ENCODE data around the gene KRT6A.

The KRT6A gene

GRCh38 chr12:52493172-52493571 lies at the start of gene KRT6A:
Gene KRT6A (minus strand): TSS chr12:52493257. CDS start chr12:52493188, 69 bp downstream.
- no peak for DNase-seq (ENCODE audit: low read depth in 1 of 2, low spot score in 1 of 2)

GRCh38 chr12:52542157-52542556 lies 49.1 kb upstream of the KRT6A start:
- no peak for DNase-seq (ENCODE audit: low read depth in 1 of 2, low spot score in 1 of 2)

GRCh38 chr12:52541709-52542108 lies 48.7 kb upstream of the KRT6A start:
- no peak for DNase-seq (ENCODE audit: low read depth in 1 of 2, low spot score in 1 of 2)

DNA sequence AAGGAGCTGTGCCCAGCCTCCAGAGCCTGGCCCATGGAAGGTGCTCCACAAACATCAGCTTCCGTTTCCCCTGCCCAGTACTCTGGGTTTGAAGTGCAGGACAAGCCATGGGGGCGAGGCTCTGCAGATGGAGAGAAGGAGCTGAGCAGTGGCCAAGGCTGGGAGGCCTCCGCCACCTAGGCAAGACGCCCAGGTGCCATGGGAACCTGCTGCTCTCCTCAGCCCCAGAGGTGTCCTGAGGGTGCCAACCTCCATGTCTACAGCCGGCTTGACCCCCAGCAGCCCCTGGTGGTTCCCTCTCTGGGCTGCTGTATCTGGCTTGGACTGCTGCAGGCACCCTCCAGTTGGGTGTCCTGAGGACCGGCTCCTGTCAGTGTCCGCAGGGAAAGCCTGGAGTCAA lies 47.5 kb upstream of the KRT6A start:
- DNase-seq (ENCODE audit: low read depth in 1 of 2, low spot score in 1 of 2) = no peak

- DNase-seq (ENCODE audit: low read depth in 1 of 2, low spot score in 1 of 2) = no peak
Observed at GRCh38 chr12:52539821-52540173, 46.7 kb upstream of the KRT6A start.

DNA sequence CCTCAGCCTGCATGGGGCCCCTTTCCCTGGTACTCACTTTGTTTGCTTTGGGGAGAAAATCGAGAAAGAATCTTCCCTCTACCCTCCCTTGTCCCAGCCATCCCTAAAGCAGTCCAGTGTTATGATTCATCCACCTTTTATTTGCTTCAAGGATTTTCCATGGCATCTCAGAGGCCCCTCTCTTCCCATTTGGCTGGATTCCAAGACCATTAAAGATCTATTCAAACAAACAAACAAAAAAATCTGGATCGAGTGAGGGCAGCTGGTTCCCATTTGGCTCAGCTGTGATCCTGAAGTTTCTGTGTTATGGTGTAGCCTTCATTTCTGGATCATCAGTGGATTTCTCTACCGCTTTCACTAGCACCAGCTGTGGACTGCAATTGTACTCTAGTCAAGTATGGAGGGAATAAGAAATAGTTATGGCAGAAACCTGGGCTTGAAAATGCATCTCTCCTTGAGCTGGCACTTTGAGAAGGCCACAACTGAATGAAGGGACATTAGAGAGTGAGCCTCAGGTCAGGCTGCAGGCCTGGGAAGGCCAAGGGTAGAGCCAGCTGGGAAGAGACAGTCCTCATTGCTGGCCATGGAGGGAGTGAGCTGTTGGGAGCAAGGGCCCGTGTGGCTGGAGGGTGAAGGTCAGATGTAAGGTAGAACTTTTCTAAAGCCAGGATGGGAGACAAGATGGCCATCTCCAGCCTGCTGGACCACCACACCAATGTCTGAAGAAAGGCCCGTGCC lies 46.2 kb upstream of the KRT6A start:
- DNase-seq (ENCODE audit: low read depth in 1 of 2, low spot score in 1 of 2) = no peak

- no peak for DNase-seq (ENCODE audit: low read depth in 1 of 2, low spot score in 1 of 2)
Observed at GRCh38 chr12:52537101-52537500, 44.0 kb upstream of the KRT6A start.

DNA sequence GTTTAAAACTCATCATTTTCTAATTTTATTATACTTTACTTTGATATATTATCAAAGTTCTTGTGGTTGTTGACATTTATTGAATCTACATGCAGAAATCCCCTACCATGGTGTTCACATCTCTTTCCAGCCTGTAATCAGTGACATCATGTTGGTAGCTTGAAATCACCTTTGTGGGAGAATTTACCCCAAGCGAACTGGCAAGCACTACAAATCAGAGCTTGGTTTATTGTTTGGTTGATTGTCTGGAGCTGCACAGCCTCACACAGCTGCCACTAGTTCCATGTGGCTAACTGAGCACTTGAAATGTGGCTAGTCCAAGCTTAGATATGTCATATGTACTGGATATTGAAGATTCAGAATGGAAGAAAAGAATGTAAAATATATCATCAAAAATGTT lies 42.5 kb upstream of the KRT6A start:
- no peak for DNase-seq (ENCODE audit: low read depth in 1 of 2, low spot score in 1 of 2)

- DNase-seq (ENCODE audit: low read depth in 1 of 2, low spot score in 1 of 2) = no peak
Observed at GRCh38 chr12:52534482-52534881, 41.4 kb upstream of the KRT6A start.

DNA sequence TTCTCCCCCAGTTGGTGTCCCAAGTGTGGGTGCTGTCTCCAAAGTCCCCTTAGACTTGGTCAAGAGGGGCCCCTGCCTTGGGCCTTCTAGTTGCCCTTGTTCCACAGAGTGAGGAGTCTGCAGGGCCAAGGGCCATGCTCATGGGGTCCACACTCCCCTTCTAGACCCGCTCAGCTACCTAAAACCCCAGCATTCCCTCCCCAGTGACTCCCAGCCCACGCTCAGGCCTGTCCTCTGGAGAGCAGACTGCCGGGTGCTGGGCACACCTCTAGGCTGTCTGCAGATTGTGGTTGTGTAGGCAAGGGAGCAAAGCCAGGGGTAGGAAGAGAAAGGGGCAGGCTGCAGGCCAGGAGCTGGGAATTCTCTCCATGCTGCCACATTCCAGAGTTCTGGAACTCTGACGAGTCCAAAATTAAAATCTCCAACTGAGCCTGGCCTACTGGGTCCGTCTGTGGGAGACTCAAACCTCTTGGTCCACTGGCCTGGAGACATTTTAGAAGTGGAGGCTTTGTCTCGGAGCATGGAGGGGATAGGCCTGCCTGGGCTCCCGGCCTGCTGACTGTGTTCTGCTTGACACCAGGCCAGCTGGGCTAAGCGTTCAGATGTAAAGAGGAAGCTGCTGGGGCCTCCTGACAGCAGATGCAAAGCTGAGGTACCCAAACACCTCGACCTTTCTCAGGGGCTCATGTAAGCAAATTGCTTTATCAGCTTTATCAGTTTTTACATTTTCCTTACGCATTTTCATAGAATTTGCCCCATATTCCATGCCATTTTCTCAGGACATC lies 40.8 kb upstream of the KRT6A start:
- no peak for DNase-seq (ENCODE audit: low read depth in 1 of 2, low spot score in 1 of 2)

- no peak for DNase-seq (ENCODE audit: low read depth in 1 of 2, low spot score in 1 of 2)
Observed at GRCh38 chr12:52532636-52533035, 39.6 kb upstream of the KRT6A start.

GRCh38 chr12:52531566-52532300 lies 38.7 kb upstream of the KRT6A start:
- DNase-seq (ENCODE audit: low read depth in 1 of 2, low spot score in 1 of 2) = no peak

DNA sequence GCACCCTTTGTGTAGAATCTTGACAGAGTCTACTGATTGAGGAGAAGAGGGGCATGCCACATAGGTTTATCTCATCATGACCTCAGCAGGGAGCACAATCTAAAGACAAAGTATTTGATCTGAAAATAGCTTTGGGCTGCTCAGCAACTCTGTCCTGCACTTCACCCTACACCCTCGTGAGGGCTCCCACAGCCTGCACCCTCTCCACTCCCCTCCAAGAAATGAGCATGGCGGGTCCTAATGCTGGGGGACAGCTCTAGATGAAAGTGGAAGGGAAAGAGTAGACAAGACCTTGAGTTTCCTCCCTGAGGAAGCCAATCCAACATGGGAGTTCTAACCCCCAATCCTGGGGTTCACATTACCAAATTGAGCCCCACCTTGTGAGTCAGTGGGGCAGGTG lies 37.8 kb upstream of the KRT6A start:
- DNase-seq (ENCODE audit: low read depth in 1 of 2, low spot score in 1 of 2) = no peak

DNA sequence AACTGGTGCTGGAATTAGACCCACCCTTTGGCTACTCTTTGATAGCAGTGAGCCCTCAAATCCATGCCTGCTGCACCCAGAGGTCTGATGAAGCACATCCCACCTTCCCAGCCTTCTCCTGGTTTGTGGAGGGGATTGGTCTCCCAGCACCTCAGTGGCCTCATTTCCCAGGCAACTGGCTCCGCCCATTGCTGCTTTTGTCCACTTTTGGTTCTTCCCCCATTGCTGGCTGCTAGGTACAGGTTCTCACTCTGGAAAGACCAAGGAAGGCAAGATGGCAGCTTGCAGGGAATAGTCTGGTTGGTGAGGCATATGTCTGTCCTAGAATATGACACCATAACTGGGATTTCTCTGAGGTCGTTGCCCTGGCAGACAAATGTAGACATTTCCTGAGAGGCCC lies 37.3 kb upstream of the KRT6A start:
- no peak for DNase-seq (ENCODE audit: low read depth in 1 of 2, low spot score in 1 of 2)

GRCh38 chr12:52529846-52530245 lies 36.8 kb upstream of the KRT6A start:
- DNase-seq (ENCODE audit: low read depth in 1 of 2, low spot score in 1 of 2) = no peak

DNA sequence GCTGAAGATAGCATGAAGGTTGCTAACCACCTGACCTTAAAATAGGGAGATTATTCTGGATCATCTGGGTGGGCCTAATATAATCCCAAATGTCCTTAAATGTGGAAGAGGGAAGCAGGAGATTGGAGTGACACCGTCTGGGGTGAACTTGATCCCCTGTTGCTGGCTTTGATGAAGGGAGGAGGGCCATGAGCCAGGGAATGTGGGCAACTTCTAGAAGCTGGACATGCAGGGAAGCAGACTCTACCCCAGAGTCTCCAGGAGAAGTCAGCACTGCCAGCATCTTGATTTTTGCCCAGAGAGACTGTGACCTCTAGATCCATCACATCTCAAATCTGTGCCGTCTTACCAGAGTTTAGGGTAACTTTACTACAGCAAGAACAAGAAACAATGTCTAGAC lies 36.4 kb upstream of the KRT6A start:
- no peak for DNase-seq (ENCODE audit: low read depth in 1 of 2, low spot score in 1 of 2)

- no peak for DNase-seq (ENCODE audit: low read depth in 1 of 2, low spot score in 1 of 2)
Observed at GRCh38 chr12:52528641-52529143, 35.6 kb upstream of the KRT6A start.

DNA sequence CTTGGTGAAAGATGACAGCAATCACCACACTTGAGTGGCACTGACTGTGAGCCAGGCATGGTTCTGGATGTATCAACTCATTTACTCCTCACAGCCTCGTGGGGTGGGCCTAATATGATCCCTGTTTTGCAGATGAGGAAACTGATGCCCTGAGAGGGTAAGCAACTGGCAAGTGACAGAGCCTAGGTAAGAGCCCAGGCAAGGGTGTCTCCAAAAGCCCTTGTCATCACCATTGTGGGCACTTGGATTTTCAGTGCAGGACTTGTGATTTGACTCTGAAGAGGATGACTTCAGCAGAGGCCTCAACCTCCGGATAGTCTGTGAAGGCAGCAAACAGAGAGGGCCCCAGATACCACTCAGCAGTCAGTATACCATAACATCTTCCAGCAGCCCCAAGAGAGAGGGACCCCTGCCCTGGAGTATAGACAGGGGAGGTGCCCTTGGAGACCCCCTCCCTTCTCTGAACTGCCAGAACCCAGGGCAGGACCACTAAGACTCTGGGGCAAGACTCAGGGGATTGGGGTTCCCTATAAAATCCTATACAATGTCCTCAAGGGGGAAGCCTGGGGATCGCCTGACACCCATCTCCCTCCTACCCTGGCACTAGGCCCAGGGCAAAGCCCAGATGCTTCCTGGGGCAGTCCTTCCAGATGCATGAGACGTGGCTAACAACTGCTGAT lies 34.2 kb upstream of the KRT6A start:
- DNase-seq (ENCODE audit: low read depth in 1 of 2, low spot score in 1 of 2) = no peak

- no peak for DNase-seq (ENCODE audit: low read depth in 1 of 2, low spot score in 1 of 2)
Observed at GRCh38 chr12:52526511-52526951, 33.5 kb upstream of the KRT6A start.

- no peak for DNase-seq (ENCODE audit: low read depth in 1 of 2, low spot score in 1 of 2)
Observed at GRCh38 chr12:52525661-52526499, 32.8 kb upstream of the KRT6A start.

Data from activated T-helper 1 cell treated with anti-CD3 and anti-CD28 coated beads, Interleukin-2, amount 50 U/mL, for 16 hours (primary cell).